ENCODE results near the gene KANK4. TPM values are rescaled to one million over a fixed set of nuclear protein-coding genes. Genes with fewer than 3 reads are reported as not detected.
"Not testable (repeated sequence)": the region's sequence is repeated elsewhere in the genome, so short reads cannot be mapped to it uniquely, and the experiment has no call there.

Gene KANK4
- total and polyA plus RNA-seq, 8 donors, result 2.4 to 12.5 (median 8.6) TPM

DNA sequence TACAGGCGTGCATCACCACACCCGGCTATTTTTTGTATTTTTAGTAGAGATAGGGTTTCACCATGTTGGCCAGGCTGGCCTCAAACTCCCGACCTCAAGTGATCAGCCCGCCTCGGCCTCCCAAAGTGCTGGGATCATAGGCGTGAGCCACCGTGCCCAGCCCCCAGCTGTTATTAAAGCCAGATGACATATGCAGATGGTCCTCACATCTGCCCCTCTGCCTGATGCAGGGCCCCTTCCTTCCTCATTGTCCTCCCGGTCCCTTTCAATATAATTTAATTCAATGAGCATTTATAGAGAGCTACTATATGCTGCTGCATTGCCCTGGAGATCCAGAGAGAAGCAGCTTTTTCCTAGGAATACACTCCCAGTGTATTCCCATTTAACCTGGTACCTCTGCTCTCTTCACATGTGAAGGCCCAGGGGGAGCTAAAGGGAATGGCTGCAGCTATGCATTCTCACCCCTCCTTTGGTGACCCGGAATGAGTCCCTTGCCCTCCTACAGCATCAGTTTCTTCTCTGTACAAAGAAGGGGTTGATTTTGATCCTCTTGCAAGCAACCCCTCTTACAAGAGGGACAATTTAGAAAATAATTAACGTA, 69.0 kb downstream of the KANK4 start:
- Histone ChIP-seq H3K4me3 (no peak overlapping the region), H3K9me3 (no peaks in the 10 kb centered on the region), H3K27me3 (no peaks in the 10 kb centered on the region), H3K36me3 (no peaks in the 10 kb centered on the region), H3K4me1 (no peaks in the 10 kb centered on the region), H3K27ac (no peak overlapping the region)
- DNase-seq, result no peak
- TF ChIP-seq, protein P1, sequence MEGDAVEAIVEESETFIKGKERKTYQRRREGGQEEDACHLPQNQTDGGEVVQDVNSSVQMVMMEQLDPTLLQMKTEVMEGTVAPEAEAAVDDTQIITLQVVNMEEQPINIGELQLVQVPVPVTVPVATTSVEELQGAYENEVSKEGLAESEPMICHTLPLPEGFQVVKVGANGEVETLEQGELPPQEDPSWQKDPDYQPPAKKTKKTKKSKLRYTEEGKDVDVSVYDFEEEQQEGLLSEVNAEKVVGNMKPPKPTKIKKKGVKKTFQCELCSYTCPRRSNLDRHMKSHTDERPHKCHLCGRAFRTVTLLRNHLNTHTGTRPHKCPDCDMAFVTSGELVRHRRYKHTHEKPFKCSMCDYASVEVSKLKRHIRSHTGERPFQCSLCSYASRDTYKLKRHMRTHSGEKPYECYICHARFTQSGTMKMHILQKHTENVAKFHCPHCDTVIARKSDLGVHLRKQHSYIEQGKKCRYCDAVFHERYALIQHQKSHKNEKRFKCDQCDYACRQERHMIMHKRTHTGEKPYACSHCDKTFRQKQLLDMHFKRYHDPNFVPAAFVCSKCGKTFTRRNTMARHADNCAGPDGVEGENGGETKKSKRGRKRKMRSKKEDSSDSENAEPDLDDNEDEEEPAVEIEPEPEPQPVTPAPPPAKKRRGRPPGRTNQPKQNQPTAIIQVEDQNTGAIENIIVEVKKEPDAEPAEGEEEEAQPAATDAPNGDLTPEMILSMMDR (IDR thresholded peaks at IDR 0.05), result no peak
- ATAC-seq, result no peak
- WGBS, 2 donors, result 84 to 86% methylated on average over 10 of the region's 10 CpGs
- FAIRE-seq, result no peak
- intact Hi-C loops (cut with DNase I), result no loop called here

DNA sequence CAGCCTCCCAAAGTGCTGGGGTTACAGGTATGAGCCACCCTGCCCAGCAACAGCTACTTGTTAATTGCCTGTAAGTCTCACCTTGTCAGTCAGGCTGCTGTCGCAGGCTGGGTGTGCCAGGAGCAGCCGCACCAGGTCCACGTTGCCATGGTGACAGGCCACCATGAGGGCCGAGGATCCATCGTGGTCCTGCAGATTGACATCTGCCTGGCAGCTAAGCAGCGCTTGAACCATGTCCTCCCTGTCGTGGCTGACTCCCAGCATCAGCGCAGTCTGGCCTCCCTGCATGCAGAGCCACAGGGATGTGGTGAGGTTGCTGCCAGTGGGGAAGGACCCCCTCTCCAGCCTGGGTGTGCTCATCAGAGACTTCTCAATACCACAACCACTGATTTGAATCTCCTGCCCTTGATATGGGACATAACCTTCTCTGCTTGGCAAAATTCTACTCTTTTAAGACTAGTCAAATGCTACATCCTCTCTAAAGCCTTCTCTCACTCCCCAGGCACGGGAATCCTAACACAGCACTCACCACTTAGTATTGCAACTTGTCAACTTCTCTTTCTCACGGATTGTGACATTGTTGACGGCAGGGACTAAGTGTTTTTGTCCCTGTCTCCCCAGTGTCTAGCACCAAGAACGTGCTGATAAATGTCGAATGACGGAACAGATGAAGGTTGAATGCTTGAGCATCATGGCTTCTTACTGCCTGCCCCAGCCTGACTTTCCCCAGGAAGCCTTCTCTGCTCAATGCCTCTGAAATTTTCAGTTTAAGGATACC, 71.7 kb downstream of the KANK4 start:
- no peak for DNase-seq
- intact Hi-C loops (cut with DNase I), result no loop called here
- Histone ChIP-seq H3K27ac (no peak overlapping the region), H3K9me3 (no peaks in the 10 kb centered on the region), H3K27me3 (no peaks in the 10 kb centered on the region), H3K4me1 (no peaks in the 10 kb centered on the region), H3K36me3 (no peaks in the 10 kb centered on the region), H3K4me3 (no peak overlapping the region)
- TF ChIP-seq, protein P1 (IDR thresholded peaks at IDR 0.05), result no peak
- ATAC-seq, result no peak
- no peak for FAIRE-seq
- 71 to 76% methylated on average over 14 of the region's 14 CpGs for WGBS, 2 donors

DNA sequence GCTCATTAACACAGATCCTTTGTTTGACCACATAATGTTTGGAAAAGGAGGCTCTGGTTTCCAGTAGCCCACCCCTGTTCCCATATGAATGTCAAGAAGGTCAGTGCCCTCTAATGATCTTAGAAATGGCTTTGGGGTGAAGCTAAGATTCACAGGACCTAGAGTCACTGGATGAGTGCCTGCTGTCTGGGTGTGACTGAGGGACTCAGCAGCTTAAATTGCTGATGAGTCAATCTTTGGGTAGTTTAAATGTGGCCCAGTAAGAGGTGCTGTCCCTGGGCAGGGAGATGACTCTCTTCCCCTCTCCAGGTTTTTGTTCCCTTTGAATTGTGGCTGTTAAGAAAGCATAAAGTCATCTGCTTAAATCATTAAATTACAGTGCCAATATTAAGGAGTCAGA, 74.0 kb downstream of the KANK4 start:
- TF ChIP-seq, protein P1 (IDR thresholded peaks at IDR 0.05), result no peak
- H3K9me3 ChIP-seq, result no peaks in the 10 kb centered on the region
- ATAC-seq, result no peak
- no peak overlapping the region for H3K4me3 ChIP-seq
- H3K36me3 ChIP-seq, result no peaks in the 10 kb centered on the region
- intact Hi-C loops (cut with DNase I), result no loop called here
- no peaks in the 10 kb centered on the region for H3K4me1 ChIP-seq
- no peak for FAIRE-seq
- H3K27me3 ChIP-seq, result no peaks in the 10 kb centered on the region
- no peak overlapping the region for H3K27ac ChIP-seq
- no peak for DNase-seq

DNA sequence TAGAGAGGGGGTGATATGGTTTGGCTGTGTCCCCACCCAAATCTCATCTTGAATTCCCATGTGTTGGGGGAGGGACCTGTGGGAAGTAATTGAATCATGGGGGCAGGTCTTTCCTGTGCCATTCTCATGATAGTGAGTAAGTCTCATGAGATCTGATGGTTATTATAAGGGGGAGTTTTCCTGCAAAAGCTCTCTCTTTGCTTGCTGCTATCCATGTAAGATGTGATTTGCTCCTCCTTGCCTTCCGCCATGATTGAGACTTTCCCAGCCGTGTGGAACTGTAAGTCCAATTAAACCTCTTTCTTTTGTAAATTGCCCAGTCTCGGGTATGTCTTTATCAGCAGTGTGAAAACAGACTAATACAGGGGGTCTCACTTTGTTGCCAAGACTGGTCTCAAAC, 74.9 kb downstream of the KANK4 start:
- WGBS, 2 donors, result 96 to 99% methylated on average over 3 of the region's 3 CpGs
- intact Hi-C loops (cut with DNase I); FAIRE-seq; DNase-seq; H3K9me3 ChIP-seq; H3K4me1 ChIP-seq; H3K27me3 ChIP-seq; H3K27ac ChIP-seq; H3K4me3 ChIP-seq; H3K36me3 ChIP-seq; ATAC-seq: not testable (repeated sequence)

DNA sequence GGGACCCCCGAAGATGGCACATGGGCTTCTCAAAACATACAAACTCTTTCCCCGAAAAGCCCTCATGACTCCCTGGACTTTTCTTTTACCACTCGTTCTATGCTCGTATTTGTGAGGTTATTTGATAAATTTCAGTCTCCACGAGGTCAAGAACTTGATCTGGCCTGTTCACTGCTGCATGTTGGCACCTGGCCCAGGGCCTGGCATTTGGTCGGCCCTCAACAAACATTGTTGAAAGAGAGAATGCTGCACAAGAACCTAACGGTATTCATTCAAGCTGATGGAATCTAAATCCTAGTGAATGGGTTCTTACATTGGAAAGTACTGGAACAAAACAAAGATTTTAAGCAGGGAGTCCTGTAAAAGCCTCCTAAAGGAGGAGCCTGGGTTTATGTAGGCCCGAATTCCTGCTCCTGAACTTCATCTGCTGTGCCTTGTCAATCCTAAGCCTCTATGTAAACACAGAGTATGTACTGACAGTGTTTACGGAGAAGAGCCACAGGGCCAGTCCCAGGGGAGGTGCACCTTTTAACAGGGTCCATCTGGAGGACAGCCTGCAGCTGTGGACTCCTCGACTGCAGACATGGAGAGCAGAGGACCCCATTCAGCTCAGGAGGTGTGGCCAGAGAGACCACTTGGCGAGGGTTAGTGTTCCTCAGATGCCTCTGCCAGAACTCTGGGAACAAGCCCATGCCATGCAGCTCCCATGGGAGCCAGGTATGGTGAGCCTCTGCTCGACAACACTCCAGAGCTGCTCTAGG, 77.7 kb downstream of the KANK4 start:
- Histone ChIP-seq H3K27ac (no peak overlapping the region), H3K4me1 (no peaks in the 10 kb centered on the region), H3K27me3 (no peaks in the 10 kb centered on the region), H3K9me3 (no peaks in the 10 kb centered on the region), H3K4me3 (no peak overlapping the region), H3K36me3 (no peaks in the 10 kb centered on the region)
- FAIRE-seq (no peak), DNase-seq (peak in 4 of 6 donors; percentile 29 to 80 (median 70)), ATAC-seq (peak; percentile 41 to 81 (median 75))
- TF ChIP-seq, protein P1 (IDR thresholded peaks at IDR 0.05), result no peak
- 36 to 46% methylated on average over 12 of the region's 12 CpGs for WGBS, 2 donors
- intact Hi-C loops (cut with DNase I), result no loop called here
